Measurements from ENCODE around the gene POLR3A. TPM values are rescaled to one million over a fixed set of nuclear protein-coding genes. Genes with fewer than 3 reads are reported as not detected.

POLR3A gene
- total RNA-seq, 1 experiment from 2014 or later, result 38.0 TPM

- Histone ChIP-seq H3K27ac (ENCODE audit: insufficient read length, low read depth, low read length) (no peak overlapping the region), H2BK20ac (ENCODE audit: low read depth, low read length, poor library complexity, severe bottlenecking) (no peak overlapping the region), H4K5ac (ENCODE audit: insufficient read length, low read depth, low read length) (no peak overlapping the region), H3K23me2 (ENCODE audit: insufficient read length, low read depth, low read length, poor library complexity, severe bottlenecking) (no peaks in the 10 kb centered on the region), H3K18ac (ENCODE audit: insufficient read length, low read depth, low read length) (no peak overlapping the region), H4K91ac (ENCODE audit: insufficient read length, low read depth, low read length) (no peak overlapping the region), H3K27me3 (ENCODE audit: insufficient read depth, low read length) (no peaks in the 10 kb centered on the region), H3K56ac (ENCODE audit: insufficient read length, low read depth, low read length) (no peak overlapping the region), H2BK15ac (ENCODE audit: low read depth, low read length) (no peak overlapping the region), H3K4me2 (ENCODE audit: insufficient read depth, insufficient read length, low read length) (no peak overlapping the region), H3K4ac (ENCODE audit: low read depth, low read length) (no peak overlapping the region), H3T11ph (ENCODE audit: low read length) (no peak overlapping the region), H2BK120ac (ENCODE audit: low read depth, low read length, poor library complexity, severe bottlenecking) (no peak overlapping the region), H4K20me1 (ENCODE audit: control insufficient read depth, insufficient read depth, insufficient read length) (no peaks in the 10 kb centered on the region), H2AK5ac (ENCODE audit: insufficient read length, low read length) (no peak overlapping the region), H2AFZ (ENCODE audit: low read length) (no peak overlapping the region), H3K79me1 (ENCODE audit: insufficient read depth, low read depth, low read length, poor library complexity, severe bottlenecking) (no peaks in the 10 kb centered on the region), H3K14ac (ENCODE audit: insufficient read depth, low read length) (no peak overlapping the region), H3K4me1 (ENCODE audit: insufficient read depth, low read length) (no peaks in the 10 kb centered on the region), H2BK12ac (ENCODE audit: insufficient read length, low read depth, low read length) (no peak overlapping the region), H3K79me2 (ENCODE audit: insufficient read depth, low read length) (no peaks in the 10 kb centered on the region), H3K23ac (ENCODE audit: insufficient read length, low read depth, low read length) (no peak overlapping the region), H2BK5ac (ENCODE audit: insufficient read length, low read length) (no peak overlapping the region), H3K9ac (ENCODE audit: extremely low read depth, insufficient read length, low read length) (no peak overlapping the region), H3K9me3 (ENCODE audit: control insufficient read depth, low read depth, low read length) (no peaks in the 10 kb centered on the region), H4K8ac (replicated peaks; ENCODE audit: insufficient read length, low read depth, low read length) (no peak overlapping the region)
- Mint-ChIP-seq H3K4me1 (no peaks in the 10 kb centered on the region), H3K9me3 (no peaks in the 10 kb centered on the region; a peak in 1 of 5 replicates), H3K36me3 (ENCODE audit: insufficient read depth in 1 of 3, low read depth in 3 of 3) (peaks cover 63 to 92% (median 91%) of the 10 kb centered on the region in 3 experiments), H3K27ac (no peak overlapping the region), H3K4me3 (no peak overlapping the region), H3K27me3 (ENCODE audit: low read depth) (no peaks in the 10 kb centered on the region)
- no CpG with 5 or more reads among the region's 13 CpGs for WGBS (ENCODE audit: extremely low coverage, insufficient read length, low lambda C conversion rate)
- no peak for DNase-seq
- no peak for TF ChIP-seq CTCF (conservative IDR thresholded peaks at IDR 0.05)
Observed at GRCh38 chr10:77981281-77981680, 48.0 kb downstream of the POLR3A start.
